D721Med (cell line): Measurements from ENCODE around the gene KRTAP10-3.

ENCODE experiments used
- DNase-seq: peaks from one replicate; pipeline ENCODE4 v3.0.0; 2011; ENCODE audit warnings: low spot score; ENCODE audit not compliant: insufficient read length
- FAIRE-seq: peaks from 2 replicates; lab custom pipeline; 2011; peaks lifted over from hg19 to GRCh38; lab: Jason Lieb, UNC
- CTCF ChIP-seq: IDR thresholded peaks from 2 replicates; pipeline ENCODE4 v1.5.1; 2012; ENCODE audit warnings: mild to moderate bottlenecking, control low read depth; ENCODE audit not compliant: insufficient read depth; ENCODE audit errors: missing control alignments

Gene KRTAP10-3

GRCh38 chr21:44519346-44520325 lies 39.0 kb downstream of the KRTAP10-3 start:
- FAIRE-seq (no peak), DNase-seq (no peak)
- TF ChIP-seq CTCF, result no peak

- no peak for TF ChIP-seq CTCF
- no peak for FAIRE-seq
- DNase-seq, result no peak
These were observed 39.9 kb downstream of the KRTAP10-3 start for GRCh38 chr21:44518686-44519085.

GRCh38 chr21:44517175-44517899 lies 41.3 kb downstream of the KRTAP10-3 start:
- no peak for DNase-seq
- no peak for FAIRE-seq

GRCh38 chr21:44516828-44517174 lies 41.8 kb downstream of the KRTAP10-3 start:
- no peak for TF ChIP-seq CTCF
- no peak for DNase-seq
- no peak for FAIRE-seq

More at GRCh38 chr21:44517175-44517899, 41.3 kb downstream of the KRTAP10-3 start:
- TF ChIP-seq CTCF, result no peak

- DNase-seq, result no peak
- FAIRE-seq, result no peak
- no peak for TF ChIP-seq CTCF
These were observed 42.3 kb downstream of the KRTAP10-3 start for GRCh38 chr21:44516342-44516741.

GRCh38 chr21:44515359-44516165 lies 43.0 kb downstream of the KRTAP10-3 start:
- TF ChIP-seq CTCF, result no peak
- FAIRE-seq (no peak), DNase-seq (no peak)
